HG03280 (cell line): ENCODE results near the gene C19orf38.

Experiments used
- ATAC-seq: cut with Tn5 transposase; IDR thresholded peaks from one replicate; pipeline ENCODE4 v1.9.1; 2021; ENCODE audit warnings: mild to moderate bottlenecking, moderate library complexity; ENCODE audit not compliant: unreplicated experiment

The C19orf38 gene

GRCh38 chr19:10848230-10848856 lies at the start of gene C19orf38:
TSS of gene C19orf38 (plus strand) at chr19:10848415. CDS start at chr19:10848509, 94 bp downstream.
- ATAC-seq = no peak

GRCh38 chr19:10800488-10800887 lies 47.7 kb upstream of the C19orf38 start:
- ATAC-seq = no peak

- ATAC-seq = no peak
Measured at GRCh38 chr19:10802479-10802878, 45.7 kb upstream of the C19orf38 start.

GRCh38 chr19:10803252-10803651 lies 45.0 kb upstream of the C19orf38 start:
- no peak for ATAC-seq

GRCh38 chr19:10805065-10805757 lies 43.0 kb upstream of the C19orf38 start:
- ATAC-seq = no peak

- ATAC-seq = no peak
Measured at GRCh38 chr19:10805758-10806247, 42.4 kb upstream of the C19orf38 start.

GRCh38 chr19:10808937-10809649 lies 39.1 kb upstream of the C19orf38 start:
- ATAC-seq = no peak

- ATAC-seq = no peak
Measured at GRCh38 chr19:10809651-10810285, 38.4 kb upstream of the C19orf38 start.

- no peak for ATAC-seq
Measured at GRCh38 chr19:10811391-10812111, 36.7 kb upstream of the C19orf38 start.

GRCh38 chr19:10812196-10812595 lies 36.0 kb upstream of the C19orf38 start:
- no peak for ATAC-seq

- no peak for ATAC-seq
Measured at GRCh38 chr19:10812902-10813404, 35.3 kb upstream of the C19orf38 start.

- no peak for ATAC-seq
Measured at GRCh38 chr19:10815007-10815536, 33.1 kb upstream of the C19orf38 start.

- ATAC-seq = no peak
Measured at GRCh38 chr19:10815969-10816644, 32.1 kb upstream of the C19orf38 start.

GRCh38 chr19:10816691-10817090 lies 31.5 kb upstream of the C19orf38 start:
- ATAC-seq = no peak

- no peak for ATAC-seq
Measured at GRCh38 chr19:10817291-10818038, 30.8 kb upstream of the C19orf38 start.

GRCh38 chr19:10818301-10819123 lies 29.7 kb upstream of the C19orf38 start:
- no peak for ATAC-seq

GRCh38 chr19:10819124-10820060 lies 28.8 kb upstream of the C19orf38 start:
- no peak for ATAC-seq
